Anterior cingulate cortex (tissue), 58 donors: ENCODE measurements around the gene MAP2K4.

Experiments
- DNase-seq, 58 donors: peaks; one replicate each; lab custom pipeline; 2025; lab: John Stamatoyannopoulos, UW

The MAP2K4 gene

GRCh38 chr17:12085076-12085949, 64.6 kb downstream of the MAP2K4 start:
- no peak for DNase-seq

GRCh38 chr17:12088035-12088434, 67.4 kb downstream of the MAP2K4 start:
- DNase-seq: no peak

- DNase-seq: no peak
Measured at GRCh38 chr17:12089809-12090384, 69.2 kb downstream of the MAP2K4 start.

- DNase-seq: no peak
Measured at GRCh38 chr17:12094336-12094735, 73.7 kb downstream of the MAP2K4 start.

- no peak for DNase-seq
Measured at GRCh38 chr17:12095522-12095921, 74.8 kb downstream of the MAP2K4 start.

GRCh38 chr17:12097326-12097725, 76.6 kb downstream of the MAP2K4 start:
- DNase-seq: no peak

- no peak for DNase-seq
Measured at GRCh38 chr17:12098568-12098967, 77.9 kb downstream of the MAP2K4 start.

DNA sequence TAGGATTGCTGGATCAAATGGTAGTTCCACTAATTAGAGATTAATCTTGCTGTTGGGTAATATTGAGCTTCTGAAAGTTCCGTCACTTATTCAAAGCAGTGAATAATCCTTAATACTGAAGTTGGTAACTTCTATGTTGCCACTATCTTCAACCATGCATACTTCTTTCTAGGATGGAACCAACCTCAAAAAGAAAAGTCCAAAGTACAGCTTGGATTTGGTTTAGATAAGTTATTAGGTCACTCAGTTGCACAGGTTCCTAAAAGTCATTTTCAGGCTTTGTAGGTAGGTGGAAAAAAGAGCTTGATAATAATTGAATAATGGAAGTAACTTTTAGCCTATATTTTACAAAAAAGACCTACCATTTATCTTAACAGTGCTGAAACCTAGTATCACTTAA, 78.7 kb downstream of the MAP2K4 start:
- DNase-seq: no peak

GRCh38 chr17:12104831-12105230, 84.2 kb downstream of the MAP2K4 start:
- no peak for DNase-seq

DNA sequence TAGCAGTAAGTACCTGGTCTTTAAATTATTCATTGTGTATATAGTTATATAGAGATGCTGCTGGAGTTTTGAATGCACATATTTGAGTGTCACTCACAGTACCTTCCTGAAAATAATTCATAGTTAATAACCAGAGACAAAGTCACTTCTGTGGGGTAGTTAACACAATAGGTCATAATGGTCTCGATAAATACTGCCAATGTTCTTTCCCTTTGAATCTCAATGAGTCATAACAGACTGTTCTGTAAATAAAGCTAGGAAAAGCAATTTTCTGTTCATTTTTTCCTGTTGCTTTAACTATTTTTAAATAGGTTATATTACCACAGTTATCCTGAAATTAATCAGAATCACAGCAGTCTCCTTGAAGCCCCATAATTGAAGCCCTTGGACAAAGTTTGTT, 87.2 kb downstream of the MAP2K4 start:
- DNase-seq: no peak

DNA sequence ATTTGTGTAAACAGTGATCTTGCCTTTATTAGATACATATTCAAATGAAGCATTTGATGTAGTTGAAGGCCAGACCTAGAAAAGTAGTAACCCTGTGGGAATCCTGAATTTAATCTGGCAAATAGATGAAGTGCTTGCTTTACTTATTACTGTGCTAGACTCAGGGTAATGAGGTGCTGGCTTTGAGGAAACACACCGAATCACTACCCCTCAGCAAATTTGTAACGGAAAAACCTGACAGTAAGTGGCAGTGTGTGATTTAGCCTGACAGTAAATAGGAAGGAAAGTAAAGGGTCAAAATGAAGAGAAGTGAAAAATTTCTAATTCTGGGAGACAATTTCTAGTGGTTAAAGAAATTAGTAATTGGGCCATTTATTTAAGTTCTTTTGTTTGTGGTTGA, 90.2 kb downstream of the MAP2K4 start:
- DNase-seq: no peak

- DNase-seq: no peak
Measured at GRCh38 chr17:12113156-12113555, 92.5 kb downstream of the MAP2K4 start.

GRCh38 chr17:12114686-12115418, 94.2 kb downstream of the MAP2K4 start:
- DNase-seq: no peak

DNA sequence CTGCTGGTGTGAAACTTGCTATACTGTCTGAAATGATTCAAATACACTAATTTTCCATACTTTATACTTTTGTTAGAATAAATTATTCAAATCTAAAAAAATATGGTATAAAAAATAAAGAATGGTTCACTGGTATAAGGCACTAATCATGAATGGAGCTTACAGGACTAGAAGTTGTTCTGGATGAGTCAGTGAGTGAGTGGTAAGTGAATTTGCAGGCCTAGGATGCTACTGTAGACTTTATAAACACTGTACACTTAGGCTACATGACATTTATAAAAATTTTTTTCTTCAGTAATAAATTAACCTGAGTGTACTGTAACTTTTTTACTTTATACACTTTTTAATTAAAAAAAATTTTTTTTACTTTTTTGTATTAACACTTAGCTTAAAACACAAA, 95.5 kb downstream of the MAP2K4 start:
- no peak for DNase-seq

- no peak for DNase-seq
Measured at GRCh38 chr17:12118617-12119016, 97.9 kb downstream of the MAP2K4 start.

DNA sequence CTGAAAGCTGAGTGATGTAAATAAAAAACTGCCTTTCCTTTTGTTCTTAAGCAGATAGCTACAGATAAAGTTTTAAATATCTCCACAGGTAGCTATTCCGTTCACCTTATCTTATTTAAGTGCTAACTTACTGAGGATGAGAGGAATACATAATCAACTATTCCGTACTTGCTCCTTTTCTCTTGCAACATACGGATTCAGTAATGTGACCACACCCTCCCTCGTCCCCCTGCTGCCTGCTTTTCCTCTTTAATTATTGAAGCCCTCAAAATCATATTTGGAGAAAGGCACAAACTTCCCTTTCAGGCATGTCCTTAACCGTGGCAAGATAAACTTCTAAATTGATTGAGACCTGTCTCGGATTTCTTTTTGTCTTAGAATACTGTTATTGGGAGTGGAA, 101.4 kb downstream of the MAP2K4 start:
- DNase-seq: no peak

GRCh38 chr17:12127177-12127576, 106.5 kb downstream of the MAP2K4 start:
- no peak for DNase-seq

GRCh38 chr17:12127667-12128066, 107.0 kb downstream of the MAP2K4 start:
- DNase-seq: no peak

- DNase-seq: no peak
Measured at GRCh38 chr17:12128946-12129345, 108.3 kb downstream of the MAP2K4 start.

DNA sequence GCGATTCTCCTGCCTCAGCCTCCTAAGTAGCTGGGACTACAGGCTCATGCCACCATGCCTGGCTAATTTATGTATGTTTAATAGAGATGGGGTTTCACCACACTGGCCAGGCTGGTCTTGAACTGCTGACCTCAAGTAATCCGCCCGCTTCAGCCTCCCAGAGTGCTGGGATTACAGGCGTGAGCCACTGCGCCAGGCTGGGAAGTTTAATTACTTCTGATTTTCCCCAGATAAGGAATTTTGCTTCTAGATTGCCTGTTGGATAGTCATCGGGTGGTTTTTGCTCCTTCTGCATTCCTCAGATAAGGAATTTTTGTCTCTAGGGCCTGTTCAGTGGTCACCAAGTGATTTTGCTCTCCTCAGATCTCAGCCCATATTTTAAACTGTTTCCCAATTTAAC, 112.5 kb downstream of the MAP2K4 start:
- no peak for DNase-seq

- DNase-seq: no peak
Measured at GRCh38 chr17:12134101-12134500, 113.4 kb downstream of the MAP2K4 start.

DNA sequence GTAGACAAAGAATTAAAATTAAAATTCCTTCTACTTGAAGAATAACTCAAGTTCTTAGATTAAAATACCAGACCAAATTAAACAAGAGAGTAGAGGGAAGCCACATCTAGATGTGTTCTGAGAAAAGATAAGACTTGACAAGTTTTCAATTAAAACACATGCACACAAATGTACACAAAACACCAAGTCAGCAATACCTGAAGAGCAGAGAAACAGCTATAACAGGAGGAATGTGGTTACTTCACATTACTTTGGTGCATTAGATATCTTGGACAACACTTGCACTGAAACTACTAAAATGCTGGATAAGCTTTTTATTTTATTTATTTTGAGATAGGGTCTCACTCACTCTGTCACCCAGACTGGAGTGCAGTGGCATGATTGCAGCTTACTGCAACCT, 113.9 kb downstream of the MAP2K4 start:
- DNase-seq: no peak
